ENCODE results near the gene KRTAP24-1.

The KRTAP24-1 gene

GRCh38 chr21:30233228-30234020 is 49.3 kb downstream of the KRTAP24-1 start:
- DNase-seq = no peak

GRCh38 chr21:30232011-30232410 is 50.7 kb downstream of the KRTAP24-1 start:
- no peak for DNase-seq

Measured in islet precursor cell (in vitro differentiated cells).